T-helper 9 cell (primary cell): ENCODE data around the gene KDM3B.

Experiments used
- DNase-seq: peaks from one replicate; pipeline ENCODE4 v3.0.0-alpha.2; 2020

Gene KDM3B

DNA sequence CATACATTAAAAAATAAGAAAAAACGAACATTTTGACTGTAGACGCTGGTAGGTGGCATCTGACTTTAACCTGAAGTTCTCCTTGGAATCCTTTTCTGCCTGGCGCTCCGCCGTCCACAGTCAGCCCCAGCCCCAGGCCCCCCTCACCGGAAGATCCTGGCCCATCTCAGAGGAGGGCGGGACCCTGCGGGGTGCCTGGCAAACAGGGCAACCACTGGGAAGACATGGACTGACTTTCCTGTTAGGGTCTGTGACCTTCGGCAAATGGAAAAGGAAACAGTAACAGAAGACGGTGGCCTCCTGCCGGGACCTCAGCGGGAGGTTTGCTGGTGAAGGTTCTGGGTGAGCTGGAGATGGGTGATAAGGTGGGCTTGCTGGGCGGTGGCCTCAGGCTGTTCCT is 101.1 kb downstream of the KDM3B start:
- DNase-seq: no peak

DNA sequence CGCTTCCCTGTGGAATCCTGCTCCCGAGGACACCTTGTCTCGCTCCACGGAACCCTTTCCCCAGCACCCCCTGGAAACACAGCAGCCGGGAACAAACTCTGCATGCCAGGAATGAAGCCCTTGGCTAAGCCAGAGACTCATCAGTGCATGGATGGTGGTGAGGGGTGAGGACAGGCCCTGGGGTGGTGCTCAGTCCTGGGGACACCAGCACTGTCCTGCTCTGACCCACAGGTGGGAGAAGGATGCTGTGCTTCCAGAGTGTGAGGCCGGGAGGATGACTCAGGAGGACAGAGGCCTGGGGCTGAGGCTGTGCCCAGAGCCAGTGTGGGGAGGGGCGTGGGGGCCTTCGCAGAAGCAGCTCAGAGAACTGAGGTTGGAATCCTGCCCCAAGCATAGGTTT is 101.6 kb downstream of the KDM3B start:
- DNase-seq: no peak

DNA sequence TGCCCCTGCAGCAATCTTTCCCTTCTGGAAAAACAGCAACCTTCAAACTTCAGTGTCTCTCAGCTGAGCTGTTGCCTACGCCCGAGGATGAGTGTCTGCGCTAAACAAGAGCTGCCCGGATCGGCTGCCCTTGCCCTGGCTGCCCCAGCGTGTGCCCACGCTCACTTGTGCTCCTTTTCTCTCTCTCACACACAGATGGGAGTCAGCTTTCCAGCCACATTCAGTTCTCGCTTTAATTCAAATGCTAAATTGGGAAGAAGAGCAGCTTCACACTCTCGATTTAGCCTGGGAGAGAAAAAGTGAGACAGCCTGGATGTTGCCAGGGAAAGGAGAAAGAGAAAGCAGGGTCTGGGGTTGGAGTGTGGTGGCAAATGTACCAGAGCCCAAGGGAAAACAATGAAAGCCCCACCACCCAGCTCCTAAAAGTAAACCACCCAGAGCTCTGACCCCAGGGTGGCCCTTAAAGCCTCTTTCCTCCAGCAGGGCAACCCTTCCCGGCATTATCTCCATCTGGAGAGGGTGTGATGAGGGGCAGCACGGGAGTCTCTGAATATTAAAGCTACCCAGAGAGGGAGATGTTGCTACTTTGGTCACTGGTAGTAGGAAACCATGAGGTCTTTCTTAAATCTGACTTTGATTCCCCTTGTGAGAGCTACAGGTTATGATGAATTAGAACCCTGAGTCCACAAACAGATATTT is 102.9 kb downstream of the KDM3B start:
- DNase-seq: no peak

DNA sequence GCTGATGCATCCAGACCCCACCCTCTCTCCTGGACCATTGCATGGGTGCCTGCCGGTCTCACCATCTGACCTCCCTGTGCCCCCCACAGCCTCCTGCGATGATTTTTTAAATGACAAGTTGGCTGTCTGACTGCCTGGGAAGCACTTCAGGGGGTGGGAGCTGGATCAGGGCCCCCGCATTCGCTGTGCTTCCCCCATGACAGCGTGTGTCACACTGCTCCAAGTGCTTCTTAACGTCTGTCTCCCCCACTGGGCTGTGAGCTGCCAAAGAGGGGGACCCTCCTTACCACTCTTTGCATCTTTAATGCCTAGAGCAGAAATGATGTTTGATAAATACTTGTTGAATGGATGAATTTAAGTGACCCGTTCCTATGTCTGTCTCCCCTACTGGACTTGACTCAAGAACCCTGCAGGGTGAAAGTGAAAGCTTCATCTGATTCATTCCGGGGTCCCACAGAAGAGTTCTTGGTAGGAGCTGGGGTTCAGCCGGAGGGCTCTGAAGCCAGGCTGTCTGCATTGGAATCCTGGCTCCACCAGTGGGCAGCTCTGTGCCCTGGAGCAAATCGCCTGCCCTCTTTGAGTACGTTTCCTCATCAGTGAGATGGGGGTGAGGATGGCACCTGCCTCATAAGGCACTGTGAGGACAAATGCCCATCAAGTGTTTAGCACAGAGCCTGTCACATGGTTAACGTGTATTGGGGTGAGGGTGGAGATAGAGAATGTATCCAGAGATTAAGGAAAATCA is 105.2 kb downstream of the KDM3B start:
- DNase-seq: no peak

DNA sequence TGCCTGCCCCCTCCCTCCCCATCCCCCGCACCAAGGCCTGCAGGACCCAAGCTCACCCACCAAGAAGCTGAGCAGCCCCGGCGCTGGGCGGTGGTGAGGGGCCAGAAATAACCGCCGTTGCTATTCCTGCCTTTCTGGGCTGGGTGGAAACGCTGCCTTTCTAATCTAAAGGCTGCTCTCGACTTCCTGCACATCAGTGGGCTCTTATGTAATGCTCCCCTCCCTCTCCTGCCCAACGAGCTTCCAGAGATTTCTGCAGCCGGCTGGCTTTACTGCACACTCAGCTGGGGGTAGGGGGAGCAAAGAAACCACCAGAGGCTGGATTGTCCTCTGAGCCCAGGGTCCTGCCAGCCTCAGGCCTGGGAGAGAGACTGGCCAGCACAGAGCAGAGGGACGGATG is 105.9 kb downstream of the KDM3B start:
- no peak for DNase-seq

DNA sequence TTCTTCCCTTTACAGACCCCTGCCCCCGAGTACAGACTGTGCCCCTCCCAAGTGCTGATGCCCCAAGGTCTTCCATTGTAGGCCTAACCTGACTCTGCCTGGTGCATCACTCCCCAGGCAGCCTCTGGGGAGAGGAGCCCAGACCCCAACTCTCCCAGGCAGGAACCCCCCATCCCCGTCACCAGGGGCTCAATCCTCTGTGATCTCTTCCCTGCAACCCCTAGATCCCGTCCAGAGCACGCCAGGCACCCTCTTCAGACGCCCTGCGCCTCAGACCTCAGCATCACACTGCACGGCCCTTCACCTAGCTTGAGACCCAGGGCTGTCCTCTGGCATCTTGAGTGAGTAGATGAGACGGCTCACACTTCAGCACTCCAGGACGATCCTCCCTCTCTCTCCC is 106.4 kb downstream of the KDM3B start:
- no peak for DNase-seq

DNA sequence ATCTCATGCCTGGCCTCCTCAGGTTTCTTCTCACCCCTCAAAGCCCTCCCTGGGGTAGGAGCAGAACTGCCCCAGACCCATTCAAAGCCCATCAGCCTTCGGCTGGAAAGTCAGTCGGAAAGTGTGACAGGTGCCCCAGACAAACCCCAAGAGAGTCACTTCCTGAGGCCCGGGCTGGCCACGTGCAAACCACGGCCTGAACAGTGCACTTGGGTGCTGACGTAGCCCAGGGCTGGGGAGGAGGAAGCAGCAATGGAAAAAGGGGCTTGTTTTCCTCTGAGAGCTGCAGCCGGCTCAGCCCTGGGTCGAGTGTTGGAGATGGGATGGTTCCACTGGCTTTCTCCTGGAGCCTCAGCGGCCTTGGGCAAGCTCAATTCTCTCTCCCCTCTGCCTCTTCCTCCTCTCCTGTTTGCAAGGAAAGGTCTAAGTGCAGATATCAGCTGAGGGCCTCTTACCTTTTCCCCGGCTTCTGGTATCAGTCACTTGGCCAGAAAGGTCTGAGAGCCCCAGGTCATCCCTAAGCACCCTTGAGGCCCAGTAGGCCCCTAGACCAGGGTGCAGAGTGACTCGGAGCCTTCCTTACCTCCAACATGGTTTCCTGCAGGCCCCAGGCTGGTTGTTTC is 106.9 kb downstream of the KDM3B start:
- peak; percentile 69 for DNase-seq

DNA sequence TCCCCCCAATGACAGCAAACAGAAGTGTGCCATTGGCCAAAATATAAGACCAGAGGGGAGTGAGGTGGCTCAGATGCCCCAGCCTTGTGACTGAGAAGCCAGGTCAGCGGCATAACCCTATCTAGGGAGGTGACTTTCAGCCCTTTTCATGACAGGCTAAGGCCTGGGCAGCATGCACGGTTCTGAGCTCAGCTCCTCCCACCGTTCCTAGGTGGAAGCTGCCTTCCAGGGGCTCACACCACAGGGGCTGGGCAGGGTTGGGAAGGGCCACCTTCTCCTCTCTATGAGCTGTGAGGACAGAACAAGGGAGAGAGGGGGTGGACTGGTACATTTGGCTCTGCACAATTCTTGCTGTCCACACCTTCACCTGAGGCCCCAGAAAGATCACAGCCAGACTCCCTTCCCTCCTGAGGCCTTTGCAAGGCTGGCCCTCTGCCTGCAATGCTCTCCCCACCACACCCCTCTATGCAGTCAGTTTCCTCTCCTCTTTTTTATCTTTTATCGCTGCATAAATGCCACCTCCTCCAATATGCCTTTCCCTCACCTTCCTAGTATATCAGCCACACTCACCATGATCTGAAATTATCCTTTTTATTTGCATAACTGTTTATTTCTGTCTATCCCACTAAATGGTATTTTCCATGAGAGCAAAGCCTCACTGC is 107.7 kb downstream of the KDM3B start:
- DNase-seq: no peak

DNA sequence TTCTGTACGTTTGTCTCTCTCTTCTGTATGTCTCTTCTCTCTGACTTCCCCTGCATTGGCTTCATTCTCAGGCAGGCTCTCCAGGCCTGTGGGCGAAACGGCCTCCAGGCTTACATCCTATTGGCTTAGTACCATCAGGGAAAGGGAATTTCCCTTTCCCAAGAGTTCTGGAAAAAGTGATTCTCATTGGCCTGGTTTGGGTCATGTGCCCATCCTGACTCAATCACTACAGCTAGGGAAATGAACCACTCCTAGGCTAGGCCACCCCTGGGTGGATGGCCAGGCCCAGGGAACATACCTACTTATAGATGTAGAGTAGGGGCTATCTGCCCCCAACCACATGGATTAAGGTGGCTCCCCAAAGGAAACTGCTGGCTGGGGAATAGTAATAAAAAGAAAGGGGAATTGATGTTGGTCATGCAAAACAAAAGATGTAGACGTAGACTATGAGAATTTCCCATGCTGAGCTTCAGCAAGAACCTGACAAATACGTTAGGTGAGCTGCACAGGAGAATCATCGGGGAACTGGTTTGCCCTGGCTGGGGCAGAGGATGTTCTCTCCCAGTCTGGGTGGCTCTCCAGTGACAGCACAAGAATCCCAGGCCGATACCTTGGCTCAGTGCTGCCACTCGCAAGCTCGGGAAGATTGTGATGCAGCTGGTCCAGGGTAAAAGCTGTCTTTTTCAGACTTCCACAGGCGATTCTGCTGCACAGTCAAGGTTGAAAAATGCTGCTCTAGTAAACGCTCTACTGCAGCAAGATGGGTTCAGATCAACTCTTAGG is 109.0 kb downstream of the KDM3B start:
- no peak for DNase-seq

DNA sequence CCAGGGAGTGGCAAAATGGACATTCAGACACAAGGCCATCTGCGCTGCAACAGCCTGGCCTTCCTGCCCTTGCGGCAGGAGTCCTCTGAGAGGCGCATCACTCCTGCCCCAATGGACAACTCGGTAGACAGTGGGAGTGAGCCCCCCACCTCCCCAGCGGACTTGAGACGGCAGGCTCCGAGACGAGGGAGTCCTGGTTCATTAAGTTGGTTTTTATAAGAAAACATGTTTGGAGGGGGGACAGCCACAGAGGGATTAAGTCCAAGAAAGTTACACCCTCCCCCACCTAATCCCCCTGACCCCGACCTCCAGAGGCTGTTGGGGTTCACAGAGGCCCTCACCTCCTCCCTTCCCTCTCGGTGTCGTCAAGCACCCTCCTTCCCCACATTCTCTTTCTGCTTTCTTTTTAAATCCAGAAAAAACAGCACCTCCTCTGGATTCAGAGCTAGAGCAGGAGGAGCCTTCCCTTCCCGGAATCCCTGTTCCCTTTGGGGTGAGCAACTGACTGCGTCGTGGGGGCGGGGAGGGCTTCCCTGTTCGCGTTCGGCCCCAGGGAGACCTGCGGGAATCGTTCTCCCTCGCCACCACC is 111.0 kb downstream of the KDM3B start:
- DNase-seq: no peak

DNA sequence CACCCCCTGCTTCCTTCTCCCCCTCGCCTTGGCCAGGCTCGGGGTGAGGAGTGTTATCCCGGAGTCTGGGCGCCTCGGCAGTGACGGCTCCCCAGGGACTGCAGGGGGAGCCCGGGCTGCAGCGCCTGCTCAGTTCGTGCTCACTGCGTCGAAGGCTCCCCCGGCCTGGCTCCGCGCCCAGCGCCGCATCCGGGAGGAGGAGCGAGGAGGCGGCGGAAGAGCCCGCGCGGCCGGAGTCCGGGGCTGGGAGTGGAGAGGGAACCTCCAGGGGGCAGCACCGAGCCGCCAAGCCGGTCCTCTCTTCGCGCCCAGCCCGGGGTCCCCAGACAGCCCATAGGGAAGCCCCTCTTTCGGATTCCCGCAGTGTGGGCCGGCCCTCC is 111.5 kb downstream of the KDM3B start:
- DNase-seq: peak; percentile 92

DNA sequence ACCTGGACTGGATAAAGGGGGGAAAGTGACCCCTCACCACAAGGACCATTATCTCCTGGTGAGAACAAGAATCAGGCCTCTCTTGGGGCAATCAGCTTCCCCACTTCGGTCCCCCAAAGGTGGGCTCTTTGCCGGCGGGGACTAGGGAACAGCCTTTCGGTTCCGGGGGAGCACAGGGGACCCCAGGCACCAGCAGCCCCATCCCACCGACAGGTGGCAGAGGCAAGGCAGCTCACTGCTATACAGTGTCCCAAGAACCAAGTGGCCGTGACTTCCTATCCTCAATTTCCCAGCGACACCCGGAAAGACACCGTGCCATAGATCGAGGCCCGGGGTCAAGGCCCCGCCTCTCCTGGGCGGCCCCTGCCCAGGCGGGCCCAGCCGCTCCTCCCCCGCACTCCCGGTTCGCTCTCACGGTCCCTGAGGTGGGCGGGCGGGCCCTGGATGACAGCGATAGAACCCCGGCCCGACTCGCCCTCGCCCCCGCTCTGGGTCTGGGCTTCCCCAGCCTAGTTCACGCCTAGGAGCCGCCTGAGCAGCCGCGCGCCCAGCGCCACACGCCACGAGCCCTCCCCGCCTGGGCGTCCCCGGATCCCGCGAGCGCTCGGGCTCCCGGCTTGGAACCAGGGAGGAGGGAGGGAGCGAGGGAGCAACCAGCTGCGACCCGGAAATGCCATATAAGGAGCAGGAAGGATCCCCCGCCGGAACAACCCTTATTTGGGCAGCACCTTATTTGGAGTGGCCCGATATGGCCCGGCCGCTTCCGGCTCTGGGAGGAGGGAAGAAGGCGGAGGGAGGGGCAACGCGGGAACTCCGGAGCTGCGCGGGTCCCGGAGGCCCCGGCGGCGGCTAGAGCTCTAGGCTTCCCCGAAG is 112.1 kb downstream of the KDM3B start:
- peak; percentile 90 for DNase-seq

DNA sequence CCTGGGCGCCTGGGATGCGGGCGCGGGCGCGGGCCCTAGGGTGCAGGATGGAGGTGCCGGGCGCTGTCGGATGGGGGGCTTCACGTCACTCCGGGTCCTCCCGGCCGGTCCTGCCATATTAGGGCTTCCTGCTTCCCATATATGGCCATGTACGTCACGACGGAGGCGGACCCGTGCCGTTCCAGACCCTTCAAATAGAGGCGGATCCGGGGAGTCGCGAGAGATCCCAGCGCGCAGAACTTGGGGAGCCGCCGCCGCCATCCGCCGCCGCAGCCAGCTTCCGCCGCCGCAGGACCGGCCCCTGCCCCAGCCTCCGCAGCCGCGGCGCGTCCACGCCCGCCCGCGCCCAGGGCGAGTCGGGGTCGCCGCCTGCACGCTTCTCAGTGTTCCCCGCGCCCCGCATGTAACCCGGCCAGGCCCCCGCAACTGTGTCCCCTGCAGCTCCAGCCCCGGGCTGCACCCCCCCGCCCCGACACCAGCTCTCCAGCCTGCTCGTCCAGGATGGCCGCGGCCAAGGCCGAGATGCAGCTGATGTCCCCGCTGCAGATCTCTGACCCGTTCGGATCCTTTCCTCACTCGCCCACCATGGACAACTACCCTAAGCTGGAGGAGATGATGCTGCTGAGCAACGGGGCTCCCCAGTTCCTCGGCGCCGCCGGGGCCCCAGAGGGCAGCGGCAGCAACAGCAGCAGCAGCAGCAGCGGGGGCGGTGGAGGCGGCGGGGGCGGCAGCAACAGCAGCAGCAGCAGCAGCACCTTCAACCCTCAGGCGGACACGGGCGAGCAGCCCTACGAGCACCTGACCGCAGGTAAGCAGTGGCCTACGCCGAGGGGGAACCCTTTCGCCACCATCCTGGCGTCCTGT is 113.0 kb downstream of the KDM3B start, which contains the start of gene EGR1:
Gene EGR1, plus strand, starts transcription at position 219 of the 864 bp plus-strand sequence. Its CDS starts 283 bp downstream, at position 502.
- peak; percentile 92 for DNase-seq

DNA sequence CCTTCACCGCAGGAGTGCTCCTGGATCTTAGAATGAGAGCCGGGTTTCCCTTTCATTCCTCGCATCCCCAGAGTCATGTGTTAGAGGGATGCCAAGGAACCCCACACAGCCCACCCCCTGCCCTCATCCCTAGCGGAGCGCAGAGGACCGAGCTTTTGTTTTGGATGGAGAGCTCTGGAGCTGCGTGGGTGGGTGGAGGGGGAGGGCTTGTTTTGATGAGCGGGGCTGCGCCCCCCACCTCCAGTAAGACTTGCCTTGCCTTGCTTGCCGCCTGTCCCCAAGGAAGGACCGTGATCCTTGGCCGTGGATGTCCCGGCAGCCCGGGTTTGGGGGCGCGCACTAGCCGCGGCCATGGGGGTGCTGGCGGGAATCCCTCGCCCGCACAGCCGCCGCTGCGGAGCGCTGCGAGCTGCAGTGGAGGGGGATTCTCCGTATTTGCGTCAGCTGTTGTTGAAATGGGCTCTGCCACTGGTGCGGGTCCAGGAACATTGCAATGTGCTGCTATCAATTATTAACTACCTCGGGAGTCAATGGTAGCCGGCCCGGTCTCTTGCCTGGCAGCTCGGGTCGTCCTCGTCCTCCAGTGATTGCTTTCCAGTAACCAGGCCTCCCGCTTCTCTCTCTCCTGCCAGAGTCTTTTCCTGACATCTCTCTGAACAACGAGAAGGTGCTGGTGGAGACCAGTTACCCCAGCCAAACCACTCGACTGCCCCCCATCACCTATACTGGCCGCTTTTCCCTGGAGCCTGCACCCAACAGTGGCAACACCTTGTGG is 113.8 kb downstream of the KDM3B start:
- no peak for DNase-seq

DNA sequence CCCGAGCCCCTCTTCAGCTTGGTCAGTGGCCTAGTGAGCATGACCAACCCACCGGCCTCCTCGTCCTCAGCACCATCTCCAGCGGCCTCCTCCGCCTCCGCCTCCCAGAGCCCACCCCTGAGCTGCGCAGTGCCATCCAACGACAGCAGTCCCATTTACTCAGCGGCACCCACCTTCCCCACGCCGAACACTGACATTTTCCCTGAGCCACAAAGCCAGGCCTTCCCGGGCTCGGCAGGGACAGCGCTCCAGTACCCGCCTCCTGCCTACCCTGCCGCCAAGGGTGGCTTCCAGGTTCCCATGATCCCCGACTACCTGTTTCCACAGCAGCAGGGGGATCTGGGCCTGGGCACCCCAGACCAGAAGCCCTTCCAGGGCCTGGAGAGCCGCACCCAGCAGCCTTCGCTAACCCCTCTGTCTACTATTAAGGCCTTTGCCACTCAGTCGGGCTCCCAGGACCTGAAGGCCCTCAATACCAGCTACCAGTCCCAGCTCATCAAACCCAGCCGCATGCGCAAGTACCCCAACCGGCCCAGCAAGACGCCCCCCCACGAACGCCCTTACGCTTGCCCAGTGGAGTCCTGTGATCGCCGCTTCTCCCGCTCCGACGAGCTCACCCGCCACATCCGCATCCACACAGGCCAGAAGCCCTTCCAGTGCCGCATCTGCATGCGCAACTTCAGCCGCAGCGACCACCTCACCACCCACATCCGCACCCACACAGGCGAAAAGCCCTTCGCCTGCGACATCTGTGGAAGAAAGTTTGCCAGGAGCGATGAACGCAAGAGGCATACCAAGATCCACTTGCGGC is 114.6 kb downstream of the KDM3B start:
- DNase-seq: no peak

DNA sequence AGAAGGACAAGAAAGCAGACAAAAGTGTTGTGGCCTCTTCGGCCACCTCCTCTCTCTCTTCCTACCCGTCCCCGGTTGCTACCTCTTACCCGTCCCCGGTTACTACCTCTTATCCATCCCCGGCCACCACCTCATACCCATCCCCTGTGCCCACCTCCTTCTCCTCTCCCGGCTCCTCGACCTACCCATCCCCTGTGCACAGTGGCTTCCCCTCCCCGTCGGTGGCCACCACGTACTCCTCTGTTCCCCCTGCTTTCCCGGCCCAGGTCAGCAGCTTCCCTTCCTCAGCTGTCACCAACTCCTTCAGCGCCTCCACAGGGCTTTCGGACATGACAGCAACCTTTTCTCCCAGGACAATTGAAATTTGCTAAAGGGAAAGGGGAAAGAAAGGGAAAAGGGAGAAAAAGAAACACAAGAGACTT is 115.2 kb downstream of the KDM3B start:
- no peak for DNase-seq

DNA sequence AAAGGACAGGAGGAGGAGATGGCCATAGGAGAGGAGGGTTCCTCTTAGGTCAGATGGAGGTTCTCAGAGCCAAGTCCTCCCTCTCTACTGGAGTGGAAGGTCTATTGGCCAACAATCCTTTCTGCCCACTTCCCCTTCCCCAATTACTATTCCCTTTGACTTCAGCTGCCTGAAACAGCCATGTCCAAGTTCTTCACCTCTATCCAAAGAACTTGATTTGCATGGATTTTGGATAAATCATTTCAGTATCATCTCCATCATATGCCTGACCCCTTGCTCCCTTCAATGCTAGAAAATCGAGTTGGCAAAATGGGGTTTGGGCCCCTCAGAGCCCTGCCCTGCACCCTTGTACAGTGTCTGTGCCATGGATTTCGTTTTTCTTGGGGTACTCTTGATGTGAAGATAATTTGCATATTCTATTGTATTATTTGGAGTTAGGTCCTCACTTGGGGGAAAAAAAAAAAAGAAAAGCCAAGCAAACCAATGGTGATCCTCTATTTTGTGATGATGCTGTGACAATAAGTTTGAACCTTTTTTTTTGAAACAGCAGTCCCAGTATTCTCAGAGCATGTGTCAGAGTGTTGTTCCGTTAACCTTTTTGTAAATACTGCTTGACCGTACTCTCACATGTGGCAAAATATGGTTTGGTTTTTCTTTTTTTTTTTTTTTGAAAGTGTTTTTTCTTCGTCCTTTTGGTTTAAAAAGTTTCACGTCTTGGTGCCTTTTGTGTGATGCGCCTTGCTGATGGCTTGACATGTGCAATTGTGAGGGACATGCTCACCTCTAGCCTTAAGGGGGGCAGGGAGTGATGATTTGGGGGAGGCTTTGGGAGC is 115.9 kb downstream of the KDM3B start:
- no peak for DNase-seq
